VCaP (cell line): ENCODE measurements around the gene ANKS3.

ENCODE experiments used
- H3K27ac ChIP-seq: fragments of 450-650 bp; 2 replicates; pipeline ENCODE4 v1.5.1; 2017
- TF ChIP-seq, protein P1 (sequence below): fragments of 450-650 bp; conservative IDR thresholded peaks from 2 replicates; pipeline ENCODE4 v1.5.1; 2017; ENCODE audit warnings: mild to moderate bottlenecking, moderate library complexity

The ANKS3 gene

DNA sequence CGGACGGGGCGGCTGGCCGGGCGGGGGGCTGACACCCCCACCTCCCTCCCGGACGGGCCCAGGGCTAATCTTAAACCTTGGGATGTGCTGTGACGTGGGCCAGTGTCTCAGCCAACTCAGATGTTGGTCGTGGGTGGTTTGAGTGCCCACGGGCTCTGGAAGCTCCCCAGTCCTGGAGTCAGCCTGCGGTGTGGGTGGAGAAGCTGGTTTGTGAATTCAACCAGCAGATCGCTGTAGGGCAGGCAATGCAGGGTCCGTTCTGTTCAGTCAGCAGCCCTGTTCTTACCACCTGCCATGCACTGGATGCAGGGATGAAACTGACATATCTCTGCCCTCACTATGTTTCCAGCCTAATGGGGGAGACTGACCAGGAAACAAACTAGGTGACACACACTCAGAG lies 40.9 kb upstream of the ANKS3 start:
- H3K27ac ChIP-seq: no peak overlapping the region
- TF ChIP-seq, protein P1, sequence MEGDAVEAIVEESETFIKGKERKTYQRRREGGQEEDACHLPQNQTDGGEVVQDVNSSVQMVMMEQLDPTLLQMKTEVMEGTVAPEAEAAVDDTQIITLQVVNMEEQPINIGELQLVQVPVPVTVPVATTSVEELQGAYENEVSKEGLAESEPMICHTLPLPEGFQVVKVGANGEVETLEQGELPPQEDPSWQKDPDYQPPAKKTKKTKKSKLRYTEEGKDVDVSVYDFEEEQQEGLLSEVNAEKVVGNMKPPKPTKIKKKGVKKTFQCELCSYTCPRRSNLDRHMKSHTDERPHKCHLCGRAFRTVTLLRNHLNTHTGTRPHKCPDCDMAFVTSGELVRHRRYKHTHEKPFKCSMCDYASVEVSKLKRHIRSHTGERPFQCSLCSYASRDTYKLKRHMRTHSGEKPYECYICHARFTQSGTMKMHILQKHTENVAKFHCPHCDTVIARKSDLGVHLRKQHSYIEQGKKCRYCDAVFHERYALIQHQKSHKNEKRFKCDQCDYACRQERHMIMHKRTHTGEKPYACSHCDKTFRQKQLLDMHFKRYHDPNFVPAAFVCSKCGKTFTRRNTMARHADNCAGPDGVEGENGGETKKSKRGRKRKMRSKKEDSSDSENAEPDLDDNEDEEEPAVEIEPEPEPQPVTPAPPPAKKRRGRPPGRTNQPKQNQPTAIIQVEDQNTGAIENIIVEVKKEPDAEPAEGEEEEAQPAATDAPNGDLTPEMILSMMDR: no peak

DNA sequence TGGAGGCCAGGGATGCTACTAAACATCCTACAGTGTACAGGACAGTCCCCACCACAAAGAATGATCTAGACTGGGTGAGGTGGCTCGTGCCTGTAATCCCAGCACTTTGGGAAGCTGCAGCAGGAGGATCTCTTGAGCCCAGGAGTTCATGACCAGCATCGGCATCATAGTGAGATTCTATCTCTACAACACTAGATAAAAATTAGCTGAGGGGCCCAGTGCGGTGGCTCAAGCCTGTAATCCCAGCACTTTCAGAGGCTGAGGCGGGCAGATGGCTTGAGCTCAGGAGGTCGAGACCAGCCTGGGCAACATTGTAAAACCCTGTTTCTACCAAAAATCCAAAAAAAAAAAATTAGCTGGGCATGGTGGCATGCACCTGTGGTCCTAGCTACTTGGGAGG lies 38.3 kb upstream of the ANKS3 start:
- TF ChIP-seq, protein P1: no peak
- H3K27ac ChIP-seq: no peak overlapping the region

DNA sequence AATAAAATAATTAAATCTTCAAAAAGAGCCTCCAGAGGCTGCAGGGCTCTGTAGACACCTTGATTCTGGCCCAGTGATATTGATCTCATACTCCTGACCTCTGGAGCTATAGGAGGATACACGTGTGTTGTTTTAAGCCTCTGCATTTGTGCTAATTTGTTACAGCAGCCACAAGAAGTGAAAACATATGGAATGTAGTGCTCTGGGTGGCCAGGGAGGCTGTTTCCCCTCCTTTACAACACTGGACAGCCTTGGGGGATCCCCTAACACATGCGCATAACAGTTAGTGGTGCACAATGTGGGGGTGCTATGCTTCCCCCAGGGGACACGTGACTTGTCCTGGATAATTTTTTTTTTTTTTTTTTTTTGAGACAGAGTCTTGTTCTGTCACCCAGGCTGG lies 37.6 kb upstream of the ANKS3 start:
- no peak overlapping the region for H3K27ac ChIP-seq
- TF ChIP-seq, protein P1: no peak

DNA sequence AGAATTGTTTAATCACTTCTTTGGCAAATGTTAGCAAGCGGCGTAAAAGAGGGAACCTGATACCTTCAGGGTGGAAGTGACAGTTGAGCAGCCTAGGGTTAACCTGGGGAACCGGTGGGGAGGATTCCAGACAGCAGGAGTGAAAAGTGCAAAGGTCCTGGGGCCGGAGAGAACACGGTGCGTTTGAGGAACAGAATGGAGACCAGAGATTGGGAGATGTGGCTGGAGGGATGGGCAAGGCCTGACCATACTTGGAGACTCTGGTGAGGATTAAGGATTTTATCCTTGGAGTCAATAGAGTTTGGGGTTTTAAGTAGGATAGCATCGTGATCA lies 35.2 kb upstream of the ANKS3 start:
- H3K27ac ChIP-seq: peak overlapping the region; percentile 78

DNA sequence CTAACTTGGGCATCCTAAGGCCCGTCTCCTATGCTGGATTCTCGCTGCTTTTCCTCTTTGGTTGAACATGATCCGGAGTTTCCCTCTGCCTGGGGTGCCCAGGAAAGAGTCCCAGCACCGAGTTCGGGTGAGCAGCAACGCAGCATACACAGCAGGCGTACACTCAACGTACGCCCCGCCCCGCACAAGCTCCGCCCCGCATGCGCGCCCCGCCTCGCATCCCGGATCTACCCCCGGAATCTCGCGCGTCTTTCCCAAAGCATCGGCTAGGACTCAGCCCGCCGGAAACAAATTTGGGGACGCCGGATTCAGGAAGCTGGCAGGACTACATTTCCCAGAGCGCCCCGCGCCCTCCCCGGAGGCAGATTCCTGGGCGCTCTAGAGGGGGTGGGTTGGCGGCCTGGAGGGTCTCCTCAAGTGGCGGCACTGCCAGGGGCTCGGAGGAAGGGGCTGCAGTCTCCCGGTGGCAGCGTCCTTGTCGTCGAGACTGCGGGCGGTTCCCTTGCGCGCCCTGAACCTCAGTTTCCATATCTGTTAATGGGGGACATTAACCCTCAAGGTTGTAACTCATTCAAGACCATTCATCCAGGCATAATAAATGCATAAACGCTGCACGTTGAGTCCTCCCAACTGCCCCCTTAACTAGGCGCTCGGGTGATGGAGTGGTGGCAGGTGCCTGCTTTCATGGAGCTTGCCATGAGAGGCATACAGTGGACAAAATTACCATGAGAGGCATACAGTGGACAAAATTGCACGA lies 34.7 kb upstream of the ANKS3 start:
- peak overlapping the region; percentile 78 for H3K27ac ChIP-seq

More for the DNA sequence above, 35.2 kb upstream of the ANKS3 start:
- TF ChIP-seq, protein P1: no peak

GRCh38 chr16:4767872-4768548 lies 33.9 kb upstream of the ANKS3 start:
- TF ChIP-seq, protein P1: no peak
- peak overlapping the region; percentile 78 for H3K27ac ChIP-seq

More for the DNA sequence above, 34.7 kb upstream of the ANKS3 start:
- TF ChIP-seq, protein P1: no peak

GRCh38 chr16:4766875-4767628 lies 33.0 kb upstream of the ANKS3 start, which contains the start of gene ZNF500:
Gene ZNF500 (minus strand): TSS chr16:4767162. CDS start chr16:4765978, 1,184 bp downstream.
- peak within 1 kb of the TSS; percentile 78 for H3K27ac ChIP-seq
- TF ChIP-seq, protein P1: no peak
